ENCODE results near the gene SDK1.

- TF ChIP-seq CTCF (IDR thresholded peaks at IDR 0.05; ENCODE audit: low read depth, low read length, poor library complexity, severe bottlenecking) (no peak), EZH2phosphoT487 (IDR thresholded peaks at IDR 0.05; ENCODE audit: borderline replicate concordance, low read length) (no peak)
These were observed 622.4 kb downstream of the SDK1 start for GRCh38 chr7:3923307-3923918.

Data from DOHH2 (cell line).